Esophagus muscularis mucosa (tissue), 3 donors: Measurements from ENCODE around the gene CBS.
"Not testable (repeated sequence)": the region's sequence is repeated elsewhere in the genome, so short reads cannot be mapped to it uniquely, and the experiment has no call there.

Experiments used
- POLR2A ChIP-seq: fragments of 450-650 bp; IDR thresholded peaks from one replicate; pipeline ENCODE4 v1.6.1; 2017; ENCODE audit warnings: antibody characterized with exemption, moderate library complexity, mild to moderate bottlenecking, low read depth
- POLR2AphosphoS5 ChIP-seq, 2 donors: sonication (generic); formaldehyde crosslinking; IDR thresholded peaks; one replicate each; pipeline ENCODE4 v1.6.1; 2017; ENCODE audit warnings: antibody characterized with exemption in 2 of 2
- TF ChIP-seq, protein P1 (sequence below), 3 experiments: fragments of 200-600 bp in 2 of 3; fragments of 450-650 bp in 1 of 3; sonication (generic) in 2 of 3; IDR thresholded peaks; one replicate each; pipeline ENCODE4 v1.5.1; 2017 to 2019; ENCODE audit warnings: antibody characterized with exemption in 3 of 3, mild to moderate bottlenecking in 2 of 3, moderate library complexity in 1 of 3

DNA sequence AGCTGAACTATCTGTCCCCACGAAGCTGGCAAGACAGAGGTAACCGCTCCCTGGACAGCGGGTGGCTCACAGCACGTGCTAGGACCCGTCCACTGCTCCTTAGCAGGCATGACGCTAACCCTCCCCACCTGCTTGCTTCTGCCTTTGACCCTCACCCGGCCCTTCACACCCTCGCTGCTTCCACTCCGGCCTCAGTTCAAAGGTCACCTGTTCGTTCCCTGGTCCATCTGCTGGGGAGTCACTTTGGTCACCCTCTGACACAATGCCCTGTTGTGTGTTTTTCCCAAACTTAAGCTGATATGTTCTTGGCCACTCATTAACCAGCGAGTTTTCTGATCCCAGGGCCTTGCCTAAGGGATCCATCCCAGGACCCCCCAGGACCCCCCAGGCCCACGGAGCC lies 7.6 kb downstream of the CBS start:
- TF ChIP-seq POLR2A; POLR2AphosphoS5 (IDR thresholded peaks at IDR 0.05): not testable (repeated sequence)
- TF ChIP-seq, protein P1, sequence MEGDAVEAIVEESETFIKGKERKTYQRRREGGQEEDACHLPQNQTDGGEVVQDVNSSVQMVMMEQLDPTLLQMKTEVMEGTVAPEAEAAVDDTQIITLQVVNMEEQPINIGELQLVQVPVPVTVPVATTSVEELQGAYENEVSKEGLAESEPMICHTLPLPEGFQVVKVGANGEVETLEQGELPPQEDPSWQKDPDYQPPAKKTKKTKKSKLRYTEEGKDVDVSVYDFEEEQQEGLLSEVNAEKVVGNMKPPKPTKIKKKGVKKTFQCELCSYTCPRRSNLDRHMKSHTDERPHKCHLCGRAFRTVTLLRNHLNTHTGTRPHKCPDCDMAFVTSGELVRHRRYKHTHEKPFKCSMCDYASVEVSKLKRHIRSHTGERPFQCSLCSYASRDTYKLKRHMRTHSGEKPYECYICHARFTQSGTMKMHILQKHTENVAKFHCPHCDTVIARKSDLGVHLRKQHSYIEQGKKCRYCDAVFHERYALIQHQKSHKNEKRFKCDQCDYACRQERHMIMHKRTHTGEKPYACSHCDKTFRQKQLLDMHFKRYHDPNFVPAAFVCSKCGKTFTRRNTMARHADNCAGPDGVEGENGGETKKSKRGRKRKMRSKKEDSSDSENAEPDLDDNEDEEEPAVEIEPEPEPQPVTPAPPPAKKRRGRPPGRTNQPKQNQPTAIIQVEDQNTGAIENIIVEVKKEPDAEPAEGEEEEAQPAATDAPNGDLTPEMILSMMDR (IDR thresholded peaks at IDR 0.05): not testable (repeated sequence)
